GM18508 (cell line): Measurements from ENCODE around the gene PIR.

Experiments
- ATAC-seq: cut with Tn5 transposase; IDR thresholded peaks from one replicate; pipeline ENCODE4 v1.9.1; 2021; ENCODE audit warnings: moderate number of reproducible peaks; ENCODE audit not compliant: insufficient read depth, unreplicated experiment

The PIR gene

DNA sequence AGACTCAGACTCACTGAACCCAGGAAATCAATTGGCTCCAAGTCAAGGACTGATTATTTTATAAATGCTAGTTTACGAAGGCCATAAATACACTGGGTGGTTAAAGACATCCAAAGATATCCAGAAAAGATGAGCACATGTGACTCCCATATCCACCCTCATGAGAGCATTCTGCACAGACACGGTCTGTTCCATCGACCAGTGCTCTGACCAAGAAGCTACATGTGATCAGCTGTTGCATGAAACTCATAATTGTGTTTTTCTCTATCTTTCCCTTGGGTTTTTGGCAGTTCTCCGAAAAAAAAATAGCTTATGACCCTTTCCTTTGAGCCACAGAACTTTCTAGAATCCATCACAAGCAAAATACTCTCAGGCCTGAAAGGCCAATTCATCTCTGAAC is 2.7 kb upstream of the PIR start:
- ATAC-seq = no peak

DNA sequence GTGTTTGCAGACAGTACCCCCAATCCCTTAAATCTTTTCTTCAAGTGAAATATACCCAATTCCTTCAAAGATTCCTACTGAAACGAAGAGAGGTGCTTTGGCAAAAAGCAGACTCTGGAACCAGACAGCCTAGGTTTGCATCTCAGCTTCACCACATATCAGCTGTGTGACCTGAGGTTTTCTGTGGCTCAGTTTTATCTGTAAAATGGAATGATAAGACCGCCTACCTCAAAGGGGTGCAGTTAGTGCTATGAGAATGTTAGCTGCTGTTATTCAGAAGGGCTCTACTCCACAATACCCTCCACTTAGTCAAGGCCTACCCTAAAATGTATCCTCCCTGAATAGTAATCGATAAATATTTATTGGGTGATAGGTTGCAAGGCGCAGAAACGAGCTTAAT is 664 bp downstream of the PIR start:
- ATAC-seq = no peak

DNA sequence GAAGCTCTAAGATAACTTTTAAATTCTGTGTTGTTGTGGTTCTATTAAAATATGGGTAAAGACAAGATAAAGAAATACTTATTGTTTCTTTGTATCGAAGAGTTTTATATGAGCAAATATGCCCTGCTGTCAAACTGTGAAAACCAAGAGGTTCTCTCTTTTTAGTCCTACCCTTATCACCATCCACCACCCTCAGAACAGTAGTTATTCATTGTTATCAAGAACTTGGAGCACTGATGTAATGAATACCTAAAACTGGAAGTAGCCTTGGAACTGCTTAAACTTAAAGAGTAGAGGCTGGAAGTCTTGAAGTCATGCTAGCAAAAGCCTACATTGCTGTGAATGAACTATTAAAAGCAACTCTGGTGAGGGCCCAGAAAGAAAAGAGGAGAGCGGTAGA is 9.2 kb downstream of the PIR start:
- ATAC-seq = no peak

DNA sequence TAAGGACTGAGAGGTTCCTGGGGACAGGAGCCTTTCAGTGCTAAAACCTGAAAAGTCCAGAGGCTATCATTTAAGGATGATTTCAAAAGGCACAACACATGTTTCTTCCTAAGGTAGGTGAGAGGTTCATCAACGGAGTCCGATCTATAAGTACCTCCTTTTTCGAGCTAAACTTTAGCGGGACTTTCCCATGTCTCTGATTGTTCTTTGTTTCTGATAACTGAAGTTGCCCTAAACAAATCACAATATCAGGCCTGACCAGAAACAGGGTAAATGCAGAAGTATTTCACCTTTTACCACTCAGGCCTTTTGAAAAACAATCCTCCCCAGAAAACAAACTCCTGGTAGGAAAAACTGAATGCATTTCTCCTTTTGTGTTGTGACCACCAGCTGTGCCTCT is 17.6 kb downstream of the PIR start:
- ATAC-seq = no peak

DNA sequence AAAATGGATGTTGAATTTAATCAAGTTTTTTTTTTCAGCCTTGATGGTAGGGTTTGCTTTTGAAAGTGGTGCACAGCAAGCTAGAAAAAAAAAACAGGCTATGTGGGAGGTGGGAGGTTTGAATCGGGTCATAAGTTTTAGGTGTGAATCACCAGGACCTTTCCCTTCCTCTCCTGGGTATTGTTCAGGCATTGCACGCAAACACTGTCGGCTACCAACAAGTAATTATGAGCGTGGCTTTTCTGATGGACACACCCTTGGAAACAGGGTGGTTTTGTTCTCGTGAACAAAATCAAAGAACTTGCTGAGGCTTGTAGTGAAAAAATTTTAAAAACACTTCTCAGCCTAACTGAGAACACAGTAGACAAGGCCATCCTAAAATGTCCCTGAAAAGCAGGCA is 18.1 kb downstream of the PIR start:
- ATAC-seq = no peak

DNA sequence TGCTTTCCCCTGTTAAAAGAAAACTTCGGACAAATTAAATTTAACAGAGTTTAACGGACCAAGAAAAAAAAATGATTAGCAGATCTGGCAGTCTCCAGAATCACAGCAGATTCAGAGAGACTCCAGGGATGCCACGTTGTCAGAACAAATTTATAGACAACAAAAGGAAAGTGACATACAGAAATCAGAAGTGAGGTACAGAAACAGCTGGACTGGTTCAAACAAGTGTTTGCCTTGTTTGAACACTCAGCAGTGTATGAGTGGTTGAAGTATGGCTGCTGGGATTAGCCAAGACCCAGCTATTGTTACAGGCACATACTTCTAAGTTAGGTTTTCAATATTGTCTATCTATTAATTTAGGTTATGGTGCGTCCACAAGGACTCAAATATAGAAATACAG is 19.1 kb downstream of the PIR start:
- no peak for ATAC-seq

DNA sequence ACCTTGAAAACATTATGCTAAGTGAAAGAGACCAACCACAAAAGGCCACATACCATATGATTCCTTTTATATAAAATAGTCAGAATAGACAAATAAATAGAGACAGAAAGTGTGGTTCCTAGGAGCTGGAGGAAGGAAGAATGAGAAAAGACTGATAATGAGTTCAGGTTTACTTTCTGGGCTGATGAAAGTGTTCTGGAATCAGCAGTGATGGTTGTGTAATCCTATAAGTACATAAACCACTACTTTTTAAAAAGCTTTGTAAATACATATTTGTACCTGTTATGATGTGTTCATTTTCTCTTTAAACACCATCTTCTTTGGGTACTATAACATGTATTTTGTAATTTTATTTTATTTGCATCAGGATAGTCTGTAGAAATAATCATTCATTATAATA is 20.6 kb downstream of the PIR start:
- no peak for ATAC-seq

DNA sequence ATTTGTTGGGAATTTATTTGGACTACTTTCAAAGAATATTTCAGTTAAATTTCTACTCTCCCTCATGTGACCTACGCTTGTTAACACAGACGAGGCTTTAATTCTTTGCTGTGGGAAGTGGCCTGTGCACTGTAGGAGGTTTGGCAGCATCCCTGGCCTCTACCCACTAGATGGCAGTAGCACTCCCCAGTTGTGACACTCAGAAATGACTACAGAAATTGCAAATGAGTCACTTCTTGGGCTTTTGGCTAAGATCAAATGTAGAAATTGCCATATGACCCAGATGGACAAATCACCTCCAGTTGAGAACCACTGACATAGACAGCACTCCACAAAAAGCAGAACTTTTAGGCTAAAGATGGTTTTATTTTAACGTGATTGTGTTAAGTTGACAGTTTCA is 22.1 kb downstream of the PIR start:
- ATAC-seq = no peak

DNA sequence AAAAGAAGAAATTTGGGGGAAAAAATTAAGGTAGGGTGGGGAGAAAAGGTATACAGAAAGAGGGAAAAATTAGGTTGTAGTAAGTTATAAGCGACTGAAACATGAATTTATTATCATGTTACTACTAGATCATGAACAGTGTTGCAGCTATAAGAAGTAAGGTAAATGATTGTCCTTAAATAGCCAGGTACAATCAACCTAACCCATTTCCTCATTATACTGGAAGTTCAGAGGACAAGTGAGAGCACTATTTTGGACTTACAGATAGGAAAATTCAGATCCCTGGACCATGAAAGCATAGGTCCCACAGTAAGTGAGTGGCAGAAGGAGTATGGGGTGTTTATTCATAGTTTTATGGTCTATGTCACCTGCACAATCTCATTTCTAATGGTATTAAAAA is 23.5 kb downstream of the PIR start:
- no peak for ATAC-seq

DNA sequence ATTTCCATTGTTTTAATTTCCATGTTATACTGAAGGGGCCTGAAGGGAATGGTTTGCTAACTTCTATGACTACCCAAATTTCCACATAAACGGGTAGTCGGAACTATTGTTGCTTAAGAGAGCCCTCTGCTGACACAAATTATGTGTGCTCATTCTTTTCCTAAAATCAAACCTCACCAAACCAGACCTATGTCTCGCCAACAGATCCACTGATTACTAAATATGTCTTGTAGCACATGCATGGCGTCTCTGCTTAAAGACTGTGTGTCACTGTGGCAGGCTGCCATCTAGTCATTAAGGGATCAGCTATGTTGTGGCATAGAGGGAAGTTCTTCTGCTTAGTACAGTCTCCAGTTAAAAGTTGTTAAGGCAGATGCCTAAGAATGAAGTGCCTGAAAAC is 25.1 kb downstream of the PIR start:
- no peak for ATAC-seq

DNA sequence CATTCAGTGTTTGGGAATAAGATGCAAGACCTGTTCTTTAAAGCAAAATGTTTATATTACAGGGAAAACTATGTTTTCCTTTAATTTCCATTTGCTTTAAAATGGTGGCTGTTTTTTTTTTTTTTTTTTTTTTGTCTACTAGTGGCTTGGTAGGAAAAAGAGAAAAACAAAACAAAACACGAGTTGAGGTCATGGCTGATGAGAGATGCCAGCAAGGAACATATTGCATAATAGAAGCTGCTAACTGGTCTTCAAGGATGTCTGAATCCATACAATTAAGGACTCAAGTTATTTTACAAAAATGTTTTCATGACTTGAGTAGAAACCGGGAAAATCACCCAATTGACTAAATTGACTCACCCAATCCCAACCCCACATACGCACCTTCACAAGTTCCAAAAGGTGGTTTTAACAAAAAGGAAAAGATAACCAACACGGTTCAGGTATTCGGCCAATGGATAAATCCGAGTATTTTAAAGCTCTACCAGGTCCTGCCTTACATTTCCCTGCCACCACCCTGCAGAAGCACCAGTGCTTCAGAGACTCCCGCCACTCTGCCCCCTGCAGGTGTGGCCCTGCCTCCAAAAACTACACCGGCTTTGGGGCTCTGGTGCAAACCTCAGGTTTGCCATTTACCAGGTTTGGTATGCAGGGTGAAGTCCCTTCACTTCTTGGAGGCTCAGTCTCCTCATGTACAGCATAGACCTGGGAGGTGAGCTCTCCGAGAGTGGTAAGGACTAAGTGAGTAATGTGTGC is 27.1 kb downstream of the PIR start:
- ATAC-seq = no peak

DNA sequence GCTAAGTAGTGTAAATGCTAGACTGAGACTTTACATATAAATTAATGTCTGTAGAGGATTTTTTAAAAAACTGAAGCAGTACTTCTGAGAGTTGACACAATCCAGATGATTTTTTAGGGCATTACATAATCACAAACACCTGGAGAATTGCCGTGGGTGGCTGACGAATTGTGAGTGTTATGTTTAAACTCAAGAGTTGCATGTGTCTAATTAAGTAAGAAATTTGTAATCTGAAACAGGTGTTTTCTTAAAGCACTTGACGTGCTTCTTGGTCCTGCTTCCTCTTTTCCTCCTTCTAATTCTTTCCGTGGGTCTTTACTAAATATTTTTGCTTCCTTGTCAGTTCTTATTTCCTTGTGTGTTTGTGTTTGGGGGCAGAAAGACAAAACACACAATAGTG is 27.8 kb downstream of the PIR start:
- no peak for ATAC-seq

DNA sequence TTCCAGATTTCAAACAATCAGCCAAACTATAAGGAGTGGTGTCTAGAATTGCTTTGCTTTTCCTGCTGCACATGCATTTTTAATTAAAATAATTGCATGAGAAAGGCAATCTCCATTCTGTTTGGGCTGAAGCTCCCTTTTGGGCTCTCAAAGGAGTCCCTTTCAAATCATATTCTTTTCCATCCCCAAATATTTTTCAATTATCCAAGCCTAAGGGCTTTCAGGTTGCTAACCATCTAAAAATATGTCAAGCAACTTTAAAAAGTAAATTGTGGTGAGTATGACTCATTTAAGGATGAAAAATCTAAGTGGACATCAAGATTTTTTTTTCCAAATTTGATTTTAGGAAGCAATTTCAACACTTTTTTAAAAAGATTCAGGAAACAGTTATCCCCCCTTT is 28.4 kb downstream of the PIR start:
- ATAC-seq = no peak

DNA sequence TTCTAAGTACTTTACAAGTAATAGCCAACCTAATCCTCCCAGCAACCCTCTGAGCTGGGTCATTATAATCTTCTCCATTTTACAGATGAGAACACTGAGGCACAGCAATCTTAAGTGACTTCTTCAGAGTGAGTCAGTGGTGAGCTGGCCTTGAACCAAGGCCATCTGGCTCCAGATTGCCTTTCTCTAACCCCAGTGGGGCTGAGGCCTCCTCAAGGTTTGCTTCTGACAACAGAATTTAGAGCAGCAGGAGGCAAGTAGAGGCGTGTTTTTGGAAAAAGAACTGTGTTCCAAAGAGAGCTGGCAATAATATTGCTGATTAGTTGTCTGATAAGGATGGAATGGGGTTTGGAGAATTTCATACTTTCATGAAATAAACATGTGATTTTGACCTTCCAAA is 41.2 kb downstream of the PIR start:
- no peak for ATAC-seq

DNA sequence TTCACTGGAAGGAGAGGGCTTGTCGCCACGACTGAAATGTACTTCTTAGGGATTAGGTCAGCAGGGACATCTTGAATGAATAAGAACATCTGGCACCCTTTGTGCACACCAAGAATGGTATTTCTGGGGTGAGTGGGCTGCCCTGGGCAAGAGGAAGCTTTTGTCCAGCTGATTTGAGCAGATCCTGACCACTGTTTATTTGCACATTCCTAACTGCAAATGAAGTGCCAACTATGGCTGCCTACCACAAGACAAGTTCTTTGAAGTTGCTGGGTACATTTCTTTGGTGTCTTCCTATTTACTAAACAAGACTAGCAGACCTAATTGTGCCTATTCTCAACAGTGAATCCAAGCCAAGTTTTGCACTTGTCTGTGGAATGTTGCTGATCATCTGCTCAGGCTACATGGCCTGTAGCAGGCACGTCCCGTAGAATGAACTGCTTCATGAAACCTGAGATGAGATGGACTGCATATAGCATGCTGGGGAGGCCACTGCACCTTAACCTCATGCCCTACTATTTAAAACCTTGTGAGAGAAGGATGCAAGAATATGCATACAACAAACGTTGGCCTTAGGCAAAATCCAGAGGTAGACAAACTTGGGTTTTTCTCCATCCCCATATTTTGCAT is 45.0 kb downstream of the PIR start:
- no peak for ATAC-seq

DNA sequence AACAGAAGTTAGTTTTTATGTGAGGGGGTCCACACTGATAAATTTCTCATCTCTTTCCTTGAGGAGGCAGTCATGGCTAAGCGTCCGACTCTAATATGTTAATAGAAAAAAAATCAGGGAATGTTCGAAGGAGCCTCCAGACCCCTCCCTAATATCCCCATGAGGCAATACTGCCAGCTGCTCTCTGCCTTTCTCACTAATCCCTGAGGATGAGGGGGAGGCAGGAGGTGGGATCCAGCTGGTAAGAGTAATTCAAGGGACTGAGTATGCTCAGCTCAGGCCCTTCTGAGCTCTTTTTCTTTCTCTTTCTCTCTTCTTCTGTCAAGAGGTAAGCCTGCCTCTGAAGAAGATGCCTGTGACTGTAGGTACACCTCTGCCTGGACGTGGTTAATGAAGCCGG is 51.7 kb downstream of the PIR start:
- ATAC-seq = no peak

DNA sequence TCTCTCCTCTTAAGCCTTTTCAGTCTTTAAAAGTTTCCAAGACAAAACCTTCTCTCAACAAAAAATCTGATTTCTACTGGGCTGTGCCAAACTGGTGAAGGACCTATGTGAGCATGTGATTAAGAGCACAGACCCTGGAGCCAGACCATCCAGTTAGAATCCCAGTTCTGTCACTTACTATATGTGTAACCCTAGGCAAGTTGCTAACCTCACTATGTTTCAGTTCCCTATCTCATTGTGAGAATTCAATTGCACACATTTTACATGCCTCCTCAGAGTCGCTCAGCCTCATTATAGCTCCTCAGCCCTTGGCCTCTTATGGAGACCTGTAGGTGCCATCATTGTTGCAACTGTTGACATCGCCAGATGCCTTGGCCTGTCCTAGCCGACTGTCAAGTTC is 54.8 kb downstream of the PIR start:
- peak; percentile 89 for ATAC-seq

DNA sequence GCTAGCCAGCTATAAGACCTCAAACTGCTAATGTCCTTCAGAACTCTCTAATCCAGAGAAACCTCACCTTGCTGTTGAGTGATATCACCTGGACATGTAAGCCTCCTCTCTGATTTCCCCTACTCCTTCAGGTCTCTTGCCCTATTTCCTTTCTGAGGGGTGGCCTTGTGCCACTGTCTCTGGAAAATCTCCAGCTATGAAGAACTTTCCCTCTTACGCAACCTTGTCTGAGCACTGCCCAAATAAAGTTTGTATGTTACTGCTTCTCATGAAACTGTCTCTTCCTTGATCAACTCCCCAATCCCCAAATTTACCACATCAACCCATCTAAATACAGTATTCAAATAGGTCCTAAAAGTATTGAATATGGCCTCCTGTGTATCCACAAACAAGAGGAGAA is 55.4 kb downstream of the PIR start:
- ATAC-seq = no peak

DNA sequence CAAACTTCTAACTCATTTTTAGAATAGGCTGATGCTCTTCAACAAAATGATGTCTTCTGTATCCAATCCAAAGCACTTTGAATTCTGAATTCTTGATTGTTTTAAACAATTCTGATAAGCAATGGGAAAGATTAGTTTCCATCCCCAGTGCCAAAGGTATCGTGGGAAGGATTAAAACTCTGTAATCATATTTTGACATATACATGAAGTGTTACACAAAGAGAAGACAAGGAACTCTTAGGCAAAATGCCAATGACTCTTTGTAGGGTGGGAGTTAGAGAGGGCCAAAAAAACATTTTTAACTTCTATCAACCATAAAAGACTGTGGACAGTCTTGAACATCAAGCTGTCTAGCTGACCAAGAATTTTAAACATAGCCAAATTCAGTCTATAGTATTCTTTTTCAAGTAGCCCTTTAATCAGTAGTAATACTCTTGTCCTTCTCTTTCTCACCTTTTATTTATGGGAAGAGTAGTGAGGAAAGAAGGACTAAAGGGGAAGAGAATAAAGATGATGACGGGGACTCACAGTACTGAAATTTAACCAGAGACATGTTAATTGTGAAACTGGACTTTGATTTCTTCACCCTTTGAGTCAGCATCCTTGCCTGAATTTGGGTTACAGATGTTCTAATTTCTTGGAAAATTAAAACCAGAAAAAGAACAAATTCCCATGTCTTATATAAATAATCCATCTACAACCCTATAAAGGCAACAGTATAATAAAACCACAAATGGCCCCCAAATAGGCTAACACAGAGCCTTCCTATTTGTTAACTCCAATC is 57.1 kb downstream of the PIR start:
- no peak for ATAC-seq

DNA sequence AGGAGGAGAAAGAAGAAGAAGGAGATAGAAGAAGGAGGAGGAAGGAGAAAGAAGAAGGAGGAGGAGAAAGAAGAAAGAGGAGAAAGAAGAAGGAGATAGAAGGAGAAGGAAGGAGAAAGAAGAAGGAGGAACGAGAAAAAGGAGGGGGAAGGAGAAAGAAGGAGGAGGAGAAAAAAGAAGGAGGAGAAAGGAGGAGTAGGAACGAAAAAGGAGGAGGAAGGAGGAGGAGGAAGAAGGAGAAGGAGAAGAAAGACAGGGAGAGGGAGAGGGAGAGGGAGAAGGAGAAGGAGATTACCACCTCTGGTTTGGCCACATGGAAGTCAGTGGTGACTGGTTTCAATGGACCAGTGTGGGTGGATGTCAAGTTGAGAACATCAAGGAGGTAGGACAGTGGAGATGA is 58.9 kb downstream of the PIR start:
- no peak for ATAC-seq

DNA sequence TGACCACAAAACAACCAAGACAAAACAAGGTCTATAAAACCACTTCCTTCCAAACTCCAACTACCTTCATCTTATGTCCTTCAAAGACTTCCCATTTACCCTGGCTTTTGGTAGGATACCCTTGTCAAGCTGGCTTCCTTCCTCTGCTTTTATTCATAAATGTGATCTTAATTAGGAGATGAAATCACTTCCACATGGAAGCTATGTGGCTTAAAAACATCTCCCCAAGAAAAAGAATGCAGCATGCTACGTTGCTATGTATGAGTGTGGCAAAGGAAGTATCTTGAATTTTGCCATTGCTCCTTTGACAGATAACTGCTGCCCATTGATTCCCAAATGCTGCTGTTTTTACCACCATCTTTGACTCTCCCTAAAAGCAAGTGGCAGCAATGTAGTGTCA is 62.5 kb downstream of the PIR start:
- ATAC-seq = no peak

DNA sequence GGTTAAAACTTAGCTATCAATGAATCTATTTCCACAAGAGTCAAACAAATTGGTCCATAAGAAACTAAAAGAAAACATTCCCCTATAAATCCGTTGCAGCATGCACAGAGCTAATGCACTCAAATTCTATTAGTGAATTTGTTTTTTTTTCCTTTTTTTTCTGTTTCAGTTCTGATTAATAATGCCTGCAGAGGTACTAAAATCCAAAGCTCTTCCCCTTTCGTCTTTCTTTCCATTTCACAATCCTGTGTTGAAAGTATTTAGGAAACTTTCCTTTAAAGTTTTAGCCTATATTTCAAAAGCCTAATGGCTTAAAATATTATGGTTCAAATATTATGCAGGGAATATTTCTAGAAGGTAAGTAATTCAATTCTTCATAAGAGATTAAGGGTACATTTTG is 63.1 kb downstream of the PIR start:
- no peak for ATAC-seq
